22Rv1 (cell line): ENCODE measurements around the gene PXT1.

Source experiments
- H3K27ac ChIP-seq: fragments of 450-650 bp; 2 replicates; pipeline ENCODE4 v1.5.1; 2017
- CTCF ChIP-seq: fragments of 450-650 bp; IDR thresholded peaks from 2 replicates; pipeline ENCODE4 v1.5.1; 2017; ENCODE audit warnings: mild to moderate bottlenecking
- ZFX ChIP-seq: fragments of 450-650 bp; IDR thresholded peaks from 2 replicates; pipeline ENCODE4 v1.6.1; 2017; ENCODE audit warnings: antibody characterized with exemption, borderline replicate concordance

The PXT1 gene

GRCh38 chr6:36389353-36389752 lies 53.3 kb downstream of the PXT1 start:
- no peak for TF ChIP-seq CTCF
- TF ChIP-seq ZFX = no peak
- no peak overlapping the region for H3K27ac ChIP-seq

GRCh38 chr6:36387440-36388303 lies 55.0 kb downstream of the PXT1 start, which contains the start of gene ETV7:
Gene ETV7, minus strand, starts transcription at chr6:36387669. Its CDS starts 128 bp downstream, at chr6:36387541.
- no peak for TF ChIP-seq ZFX
- no peak for TF ChIP-seq CTCF
- H3K27ac ChIP-seq = no peak within 1 kb of the TSS

GRCh38 chr6:36386495-36387439 lies 55.9 kb downstream of the PXT1 start:
- H3K27ac ChIP-seq = no peak overlapping the region
- no peak for TF ChIP-seq CTCF
- TF ChIP-seq ZFX = no peak

- no peak for TF ChIP-seq CTCF
- TF ChIP-seq ZFX = no peak
- H3K27ac ChIP-seq = no peak overlapping the region
These were observed 58.6 kb downstream of the PXT1 start for GRCh38 chr6:36384095-36384494.

- no peak for TF ChIP-seq CTCF
- TF ChIP-seq ZFX = no peak
- no peak overlapping the region for H3K27ac ChIP-seq
These were observed 59.0 kb downstream of the PXT1 start for GRCh38 chr6:36383606-36384005.

- TF ChIP-seq ZFX = no peak
- no peak for TF ChIP-seq CTCF
- H3K27ac ChIP-seq = no peak overlapping the region
These were observed 59.7 kb downstream of the PXT1 start for GRCh38 chr6:36382976-36383375.
